Measurements from ENCODE around the gene C6orf132.

C6orf132 gene

GRCh38 chr6:42129360-42129676 is 13.1 kb downstream of the C6orf132 start:
- no peak overlapping the region for H3K27ac ChIP-seq
- TF ChIP-seq, protein P1, sequence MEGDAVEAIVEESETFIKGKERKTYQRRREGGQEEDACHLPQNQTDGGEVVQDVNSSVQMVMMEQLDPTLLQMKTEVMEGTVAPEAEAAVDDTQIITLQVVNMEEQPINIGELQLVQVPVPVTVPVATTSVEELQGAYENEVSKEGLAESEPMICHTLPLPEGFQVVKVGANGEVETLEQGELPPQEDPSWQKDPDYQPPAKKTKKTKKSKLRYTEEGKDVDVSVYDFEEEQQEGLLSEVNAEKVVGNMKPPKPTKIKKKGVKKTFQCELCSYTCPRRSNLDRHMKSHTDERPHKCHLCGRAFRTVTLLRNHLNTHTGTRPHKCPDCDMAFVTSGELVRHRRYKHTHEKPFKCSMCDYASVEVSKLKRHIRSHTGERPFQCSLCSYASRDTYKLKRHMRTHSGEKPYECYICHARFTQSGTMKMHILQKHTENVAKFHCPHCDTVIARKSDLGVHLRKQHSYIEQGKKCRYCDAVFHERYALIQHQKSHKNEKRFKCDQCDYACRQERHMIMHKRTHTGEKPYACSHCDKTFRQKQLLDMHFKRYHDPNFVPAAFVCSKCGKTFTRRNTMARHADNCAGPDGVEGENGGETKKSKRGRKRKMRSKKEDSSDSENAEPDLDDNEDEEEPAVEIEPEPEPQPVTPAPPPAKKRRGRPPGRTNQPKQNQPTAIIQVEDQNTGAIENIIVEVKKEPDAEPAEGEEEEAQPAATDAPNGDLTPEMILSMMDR (conservative IDR thresholded peaks at IDR 0.05): no peak

DNA sequence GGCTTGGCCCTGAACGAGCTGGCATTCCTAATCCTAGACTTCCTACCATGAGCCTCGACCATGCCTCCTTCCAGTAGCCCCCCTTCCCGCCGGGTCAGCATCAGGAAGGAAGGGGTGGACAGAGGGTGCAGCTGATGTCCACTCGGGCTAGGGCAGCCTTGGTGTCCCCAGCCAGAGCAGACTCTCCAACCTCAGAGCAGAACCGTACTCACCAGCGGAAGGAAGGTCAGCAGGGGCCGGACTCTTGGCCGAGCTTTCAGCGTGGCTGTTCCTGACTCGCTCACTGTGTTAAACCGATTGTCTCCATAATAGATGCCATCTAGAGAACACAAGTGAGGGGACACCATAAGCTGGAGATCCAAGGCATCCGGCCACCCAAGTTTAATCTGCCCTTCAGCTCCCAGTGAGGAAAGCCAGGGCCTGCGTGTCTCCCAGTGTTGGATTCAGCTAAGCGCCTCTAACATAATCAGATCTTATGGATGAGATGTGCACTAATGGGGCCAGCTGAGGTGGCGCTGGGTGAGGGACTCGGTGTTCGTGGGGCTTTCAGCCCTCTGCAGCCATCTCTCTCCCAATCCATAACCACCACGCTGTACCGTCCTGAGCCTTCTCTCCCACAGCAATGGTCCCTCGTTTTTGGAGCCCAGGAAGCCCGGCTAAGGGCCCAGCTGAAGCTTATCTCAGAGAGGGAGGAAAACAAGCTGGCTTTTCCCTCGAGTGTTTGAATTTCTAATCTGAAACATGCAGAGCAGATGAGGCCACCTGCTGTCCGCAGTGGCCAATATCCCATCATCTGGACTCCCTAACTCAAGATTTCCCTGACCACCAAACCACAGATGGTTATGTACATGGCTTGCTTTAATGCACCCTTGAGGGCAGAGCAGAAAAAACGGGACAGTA is 13.7 kb downstream of the C6orf132 start:
- H3K27ac ChIP-seq: no peak overlapping the region
- TF ChIP-seq, protein P1 (conservative IDR thresholded peaks at IDR 0.05): no peak

- TF ChIP-seq, protein P1 (conservative IDR thresholded peaks at IDR 0.05): no peak
Measured at GRCh38 chr6:42125663-42126062, 16.8 kb downstream of the C6orf132 start.

DNA sequence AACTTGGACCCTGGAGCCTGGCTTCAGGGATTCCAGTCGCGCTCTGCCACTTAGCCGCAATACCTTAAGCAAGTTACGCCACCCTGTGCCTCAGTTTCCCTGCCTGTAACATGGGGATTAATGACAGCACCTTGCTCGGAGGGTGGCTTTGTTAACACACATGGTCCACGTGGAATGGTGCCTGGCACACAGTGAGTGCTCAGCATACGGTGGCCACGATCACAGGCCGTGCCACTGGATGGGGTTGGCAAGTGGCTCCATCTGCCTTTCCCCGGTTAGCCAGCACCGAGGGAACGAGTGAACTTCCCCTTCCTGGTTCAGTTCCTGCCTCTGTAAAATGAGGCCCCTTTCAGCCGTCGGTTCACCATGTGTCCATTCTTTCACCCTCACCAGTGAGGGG is 17.2 kb downstream of the C6orf132 start:
- H3K27ac ChIP-seq: no peak overlapping the region
- TF ChIP-seq, protein P1 (conservative IDR thresholded peaks at IDR 0.05): no peak

More at GRCh38 chr6:42125663-42126062, 16.8 kb downstream of the C6orf132 start:
- H3K27ac ChIP-seq: no peak overlapping the region

- TF ChIP-seq, protein P1 (conservative IDR thresholded peaks at IDR 0.05): no peak
- H3K27ac ChIP-seq: no peak overlapping the region
Measured at GRCh38 chr6:42124223-42124836, 18.1 kb downstream of the C6orf132 start.

DNA sequence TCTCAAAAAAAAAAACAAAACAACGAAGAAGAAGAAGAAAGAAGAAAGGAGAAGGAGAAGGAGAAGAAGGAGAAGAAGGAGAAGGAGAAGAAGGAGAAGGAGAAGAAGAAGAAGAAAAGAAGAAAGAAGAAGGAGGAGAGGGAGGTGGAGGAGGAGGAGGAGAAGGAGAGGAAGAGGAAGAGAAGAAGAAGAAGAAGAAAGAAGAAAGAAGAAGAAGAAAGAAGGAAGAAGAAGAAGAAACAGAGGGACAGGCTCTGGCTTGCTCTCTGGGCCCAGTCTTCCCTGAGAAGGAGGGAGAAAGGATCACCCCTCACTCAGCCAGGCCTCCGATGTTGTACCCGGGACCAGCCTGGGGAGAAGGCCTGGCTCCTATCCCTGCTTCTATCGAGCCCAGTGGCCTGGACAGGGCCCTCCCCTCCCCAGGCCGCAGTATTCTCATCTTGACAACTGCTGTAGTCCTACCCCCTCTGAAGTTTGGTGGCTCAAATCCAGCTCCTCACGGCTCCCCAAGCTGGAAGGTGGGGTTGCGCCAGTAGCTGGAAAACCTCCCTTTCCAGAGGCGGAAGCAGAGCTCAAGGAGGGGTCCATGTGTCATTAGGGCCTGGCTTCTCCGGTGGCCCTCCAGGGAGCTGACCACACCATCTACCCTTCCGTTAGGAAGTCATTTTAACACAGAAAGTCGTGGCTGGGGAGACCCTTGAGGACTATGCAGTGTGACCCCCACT is 18.9 kb downstream of the C6orf132 start:
- no peak overlapping the region for H3K27ac ChIP-seq
- TF ChIP-seq, protein P1 (conservative IDR thresholded peaks at IDR 0.05): no peak
